ENCODE measurements around the gene DSCAML1.

Gene DSCAML1

DNA sequence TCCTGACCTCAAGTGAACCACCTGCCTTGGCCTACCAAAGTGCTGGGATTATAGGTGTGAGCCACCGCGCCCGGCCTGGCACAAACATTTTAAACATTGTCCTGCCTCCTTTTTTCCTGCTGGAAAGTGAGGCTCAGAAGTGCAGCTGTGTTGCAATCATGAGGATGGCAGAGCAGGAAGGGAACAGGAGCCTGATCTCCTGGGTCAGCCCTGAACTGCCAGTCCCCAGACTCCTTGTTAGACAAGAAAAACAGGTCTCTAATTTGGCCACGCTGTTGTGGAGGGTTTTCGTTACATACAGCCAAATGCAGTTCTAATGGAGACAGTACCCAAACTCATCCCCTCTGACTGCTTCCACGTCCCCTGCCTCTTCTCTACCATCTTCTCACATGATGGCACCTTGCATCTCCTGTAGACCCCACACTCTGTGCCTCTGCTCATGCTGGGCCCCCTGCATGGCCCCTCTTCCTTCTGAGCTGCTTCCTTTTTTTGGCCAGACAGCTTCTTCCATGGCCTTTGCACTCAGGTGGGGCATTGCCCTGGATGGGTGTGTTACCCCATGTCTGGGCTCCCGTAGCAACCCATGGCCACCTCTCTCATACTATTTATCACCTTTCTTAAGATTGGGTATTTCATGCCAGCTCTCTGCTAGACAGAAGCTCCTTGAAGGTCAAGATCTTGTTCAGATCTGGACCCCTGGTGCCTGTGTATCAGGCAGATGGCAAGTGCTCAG is 242.2 kb downstream of the DSCAML1 start:
- no peak for DNase-seq
- no peak for TF ChIP-seq CTCF (IDR thresholded peaks at IDR 0.05)
- Histone ChIP-seq H3K27ac (no peak overlapping the region), H3K9me3 (no peaks in the 10 kb centered on the region), H3K4me3 (no peak overlapping the region), H3K36me3 (no peaks in the 10 kb centered on the region), H3K4me1 (no peaks in the 10 kb centered on the region), H3K27me3 (peaks cover 0 to 21% of the 10 kb centered on the region in 2 donors)
- intact Hi-C loops (cut with DNase I; ENCODE audit: low total_unique reads), result no loop called here

DNA sequence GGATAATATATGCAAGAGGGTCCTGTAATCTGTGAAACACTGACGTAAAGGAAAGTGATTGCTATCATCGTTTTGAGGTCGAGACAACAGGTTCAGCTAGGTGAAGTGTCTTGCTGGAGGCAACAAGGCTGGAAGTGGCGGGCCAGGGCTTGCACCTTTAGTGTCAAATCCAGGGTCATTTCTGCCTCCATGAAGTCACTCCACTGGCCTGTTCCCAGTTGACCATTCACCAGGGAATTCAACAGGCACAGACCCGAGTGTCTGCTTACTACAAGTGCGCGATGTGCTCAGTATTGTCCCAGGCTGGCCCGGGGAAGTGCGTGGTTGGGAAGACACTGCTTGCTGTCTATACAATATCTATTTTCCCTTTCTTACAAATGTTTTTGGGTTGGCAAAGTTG is 244.4 kb downstream of the DSCAML1 start:
- TF ChIP-seq CTCF (IDR thresholded peaks at IDR 0.05), result no peak
- no peaks in the 10 kb centered on the region for H3K4me1 ChIP-seq
- no peak for DNase-seq
- intact Hi-C loops (cut with DNase I; ENCODE audit: low total_unique reads), result no loop called here
- no peaks in the 10 kb centered on the region for H3K9me3 ChIP-seq
- no peak overlapping the region for H3K4me3 ChIP-seq
- no peak overlapping the region for H3K27ac ChIP-seq
- H3K36me3 ChIP-seq, result no peaks in the 10 kb centered on the region
- H3K27me3 ChIP-seq, result peaks cover 0 to 23% of the 10 kb centered on the region in 2 donors

GRCh38 chr11:117551761-117552343 is 245.2 kb downstream of the DSCAML1 start:
- Histone ChIP-seq H3K27ac (no peak overlapping the region), H3K27me3 (peaks cover 0 to 26% of the 10 kb centered on the region in 2 donors), H3K4me1 (no peaks in the 10 kb centered on the region), H3K9me3 (no peaks in the 10 kb centered on the region), H3K36me3 (no peaks in the 10 kb centered on the region), H3K4me3 (no peak overlapping the region)
- TF ChIP-seq CTCF (IDR thresholded peaks at IDR 0.05), result no peak
- DNase-seq, result no peak
- intact Hi-C loops (cut with DNase I; ENCODE audit: low total_unique reads), result no loop called here

DNA sequence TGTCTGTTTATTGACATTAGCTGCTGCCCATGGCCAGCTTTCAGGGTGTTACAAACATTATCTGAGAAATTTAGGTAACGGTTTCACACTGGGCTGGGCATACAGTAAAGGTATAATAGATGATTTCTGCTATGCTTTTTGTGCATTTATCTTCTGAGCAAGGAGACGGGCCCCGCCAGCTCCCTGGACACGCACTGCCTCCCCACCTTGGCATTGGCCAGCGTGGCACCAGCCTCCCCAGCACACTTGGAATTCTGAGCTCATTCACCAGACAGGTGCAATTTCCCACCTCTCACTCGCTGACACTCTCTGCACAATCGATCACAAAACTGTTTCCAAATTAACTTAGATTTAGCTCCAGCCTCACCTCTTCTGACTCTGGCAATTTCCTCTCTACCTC is 246.6 kb downstream of the DSCAML1 start:
- Histone ChIP-seq H3K36me3 (no peaks in the 10 kb centered on the region), H3K27ac (no peak overlapping the region), H3K4me1 (no peaks in the 10 kb centered on the region), H3K9me3 (no peaks in the 10 kb centered on the region), H3K27me3 (peaks cover 0 to 26% of the 10 kb centered on the region in 2 donors), H3K4me3 (no peak overlapping the region)
- intact Hi-C loops (cut with DNase I; ENCODE audit: low total_unique reads), result no loop called here
- DNase-seq, result no peak
- TF ChIP-seq CTCF (IDR thresholded peaks at IDR 0.05), result no peak

DNA sequence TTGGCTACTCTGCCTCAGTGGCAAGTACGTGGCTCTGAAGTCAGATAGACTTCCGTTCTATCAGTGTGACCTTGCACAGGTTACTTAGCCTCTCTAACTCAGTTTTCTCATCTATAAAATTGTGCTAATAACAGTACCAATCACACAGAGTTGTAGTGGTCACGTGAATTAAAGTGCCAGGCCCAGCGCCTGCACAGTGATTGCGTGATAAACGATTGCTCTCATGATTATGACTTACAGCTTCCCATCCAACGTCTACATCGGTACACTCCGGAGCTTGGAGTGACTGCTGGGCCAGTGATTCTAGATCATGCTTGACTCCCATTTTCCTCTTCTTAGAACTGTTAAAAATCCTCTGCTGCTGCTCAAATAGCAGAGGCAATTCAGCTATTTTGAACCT is 247.6 kb downstream of the DSCAML1 start:
- no peak for DNase-seq
- peaks cover 0 to 24% of the 10 kb centered on the region in 2 donors for H3K27me3 ChIP-seq
- no peak overlapping the region for H3K4me3 ChIP-seq
- no peaks in the 10 kb centered on the region for H3K9me3 ChIP-seq
- no peak for TF ChIP-seq CTCF (IDR thresholded peaks at IDR 0.05)
- no peaks in the 10 kb centered on the region for H3K36me3 ChIP-seq
- intact Hi-C loops (cut with DNase I; ENCODE audit: low total_unique reads), result no loop called here
- H3K27ac ChIP-seq, result no peak overlapping the region
- H3K4me1 ChIP-seq, result no peaks in the 10 kb centered on the region
